K562 (cell line): ENCODE results near the gene GGT5. TPM values are rescaled to one million over a fixed set of nuclear protein-coding genes. Genes with fewer than 3 reads are reported as not detected.
A peak's percentile ranks its signal among the peaks of the same experiment; 100 is the strongest.

Source experiments
- ATAC-seq: fragments of 200-7000 bp; cut with Tn5 transposase; 3 replicates; pipeline ENCODE4 v1.9.1; 2020; ENCODE audit warnings: moderate library complexity
- BruUV-seq: library from RNA; stranded (reverse); fragments of 400-500 nt; replicated peaks from 2 replicates; lab custom pipeline; 2021; lab: Mats Ljungman, UMichigan
- CTCF ChIA-PET: fragments of 300-600 bp; formaldehyde crosslinking; extraction: SDS; loops from one replicate; lab custom pipeline; 2021; ENCODE audit warnings: low intra/inter-chr PET ratio; lab: Yijun Ruan, JAX
- POLR2A ChIA-PET: fragments of 300-600, 350-650 bp; sonication (Branson Sonifier 250); formaldehyde crosslinking; extraction: SDS; loops from one replicate; lab custom pipeline; 2021; ENCODE audit warnings: antibody characterized with exemption, inconsistent platforms; lab: Yijun Ruan, JAX
- DNase-seq, 4 experiments: peaks; one replicate each; pipeline versions ENCODE4 v3.0.0 to v3.0.0-alpha.2; 2011 to 2018; ENCODE audit warnings: low spot score in 3 of 4, mixed read lengths in 3 of 4; ENCODE audit errors: extremely low read depth in 1 of 4
- FAIRE-seq: peaks from 2 replicates; lab custom pipeline; 2011; peaks lifted over from hg19 to GRCh38; lab: Jason Lieb, UNC
- H2AFZ ChIP-seq: 2 replicates; pipeline ENCODE4 v1.6.0; 2011; ENCODE audit warnings: low read depth, low read length, control low read depth, inconsistent platforms
- H3K27ac ChIP-seq: fragments of 200-600 bp; 3 replicates; pipeline ENCODE4 v1.8.0; 2011; ENCODE audit warnings: low read depth, mild to moderate bottlenecking, control low read depth, inconsistent platforms, low read length, moderate library complexity, mixed read lengths; ENCODE audit errors: extremely low read depth
- H3K27me3 ChIP-seq, 2 experiments: fragments of 300-600 bp in 1 of 2; 2 replicates in 1 of 2; 3 replicates in 1 of 2; pipeline versions ENCODE4 v1.6.0 to v1.8.0; 2011; ENCODE audit warnings: inconsistent platforms in 2 of 2, low read length in 2 of 2, mild to moderate bottlenecking in 1 of 2, mixed read lengths in 1 of 2, moderate library complexity in 1 of 2; ENCODE audit not compliant: control insufficient read depth in 2 of 2, insufficient read depth in 2 of 2
- H3K36me3 ChIP-seq: fragments of 300-600 bp; 3 replicates; pipeline ENCODE4 v1.8.0; 2011; ENCODE audit warnings: mild to moderate bottlenecking, low read length, inconsistent platforms; ENCODE audit not compliant: control insufficient read depth, insufficient read depth
- H3K4me1 ChIP-seq, 2 experiments: fragments of 200-600 bp in 1 of 2; replicated peaks in 1 of 2; 2 replicates in 1 of 2; 3 replicates in 1 of 2; pipeline versions ENCODE4 v1.5.1 to v1.8.0; 2011; ENCODE audit warnings: inconsistent platforms in 2 of 2, low read length in 2 of 2, mild to moderate bottlenecking in 1 of 2, mixed read lengths in 1 of 2, moderate library complexity in 1 of 2; ENCODE audit not compliant: control insufficient read depth in 2 of 2, insufficient read depth in 2 of 2
- H3K4me2 ChIP-seq: 2 replicates; pipeline ENCODE4 v1.6.1; 2011; ENCODE audit warnings: low read length, control low read depth, inconsistent platforms, mixed read lengths; ENCODE audit not compliant: insufficient read depth
- H3K4me3 ChIP-seq: fragments of 200-600 bp; sonication (generic), shearing (Covaris generic); 2 replicates; pipeline ENCODE4 v1.5.1; 2016; ENCODE audit warnings: control low read depth, inconsistent platforms
- H3K79me2 ChIP-seq: fragments of 200-600 bp; 3 replicates; pipeline ENCODE4 v1.8.0; 2011; ENCODE audit warnings: low read length, inconsistent platforms; ENCODE audit not compliant: control insufficient read depth, insufficient read depth
- H3K9ac ChIP-seq, 2 experiments: 2 replicates each; pipeline versions ENCODE4 v1.6.0 to v1.6.1; 2011; ENCODE audit warnings: low read depth in 2 of 2, low read length in 2 of 2, control low read depth in 1 of 2, inconsistent platforms in 1 of 2, mild to moderate bottlenecking in 1 of 2, mixed read lengths in 1 of 2; ENCODE audit not compliant: insufficient read depth in 1 of 2
- H3K9me1 ChIP-seq: one replicate; pipeline ENCODE4 v1.6.0; 2011; ENCODE audit warnings: inconsistent platforms, mild to moderate bottlenecking, low read length, moderate library complexity; ENCODE audit not compliant: control insufficient read depth, insufficient read depth
- H3K9me3 ChIP-seq: replicated peaks from 2 replicates; pipeline ENCODE4 v1.5.1; 2011; ENCODE audit warnings: low read depth, low read length, inconsistent platforms; ENCODE audit not compliant: control insufficient read depth, insufficient read depth
- H4K20me1 ChIP-seq: replicated peaks from 2 replicates; pipeline ENCODE4 v1.6.1; 2011; ENCODE audit warnings: low read length, inconsistent platforms, mixed read lengths; ENCODE audit not compliant: control insufficient read depth, insufficient read depth
- CC2D1A ChIP-seq: fragments of 450-650 bp; IDR thresholded peaks from 2 replicates; pipeline ENCODE4 v1.6.1; 2017; ENCODE audit warnings: mild to moderate bottlenecking
- CTCF ChIP-seq, 3 experiments: IDR thresholded peaks in 2 of 3; conservative IDR thresholded peaks in 1 of 3; 2 replicates each; pipeline ENCODE4 v1.5.1; 2011 to 2012; ENCODE audit warnings: low read length in 3 of 3, mild to moderate bottlenecking in 3 of 3, control low read depth in 2 of 3, improper control_type of control experiment in 1 of 3, inconsistent platforms in 1 of 3, low read depth in 1 of 3, mixed read lengths in 1 of 3, moderate library complexity in 1 of 3; ENCODE audit not compliant: insufficient read depth in 2 of 3
- MYNN ChIP-seq, 2 experiments: sonication (generic); formaldehyde crosslinking in 1 of 2; IDR thresholded peaks; 2 replicates each; pipeline versions ENCODE4 v1.5.0 to v1.6.1; 2016 to 2020; ENCODE audit warnings: antibody characterized with exemption in 1 of 2, missing genetic modification reagents in 1 of 2
- RAD21 ChIP-seq, 2 experiments: fragments of 250-450 bp in 1 of 2; fragments of 450-650 bp in 1 of 2; sonication (Bioruptor Pico) in 1 of 2; formaldehyde crosslinking in 1 of 2; IDR thresholded peaks in 1 of 2; conservative IDR thresholded peaks in 1 of 2; 2 replicates each; pipeline versions ENCODE4 v1.4.0 to v1.8.0; 2020 to 2022; ENCODE audit warnings: mild to moderate bottlenecking in 2 of 2, moderate library complexity in 1 of 2
- RB1 ChIP-seq: fragments of 450-650 bp; IDR thresholded peaks from 2 replicates; pipeline ENCODE4 v1.6.1; 2017; ENCODE audit warnings: low read depth, mild to moderate bottlenecking
- SMC3 ChIP-seq: conservative IDR thresholded peaks from 2 replicates; pipeline ENCODE4 v1.6.1; 2011; ENCODE audit warnings: low read depth, low read length, improper control_type of control experiment; ENCODE audit not compliant: insufficient read depth
- STAG1 ChIP-seq: sonication (generic); formaldehyde crosslinking; IDR thresholded peaks from 2 replicates; pipeline ENCODE4 v1.5.0; 2020; ENCODE audit warnings: missing genetic modification reagents, borderline replicate concordance
- WGBS: fragments of 100-300 bp; shearing (Covaris generic); methylation state at CpG from one replicate; pipeline ENCODE4 v1.1.6; 2016; ENCODE audit warnings: low coverage, mixed read lengths; ENCODE audit not compliant: insufficient coverage; ENCODE audit errors: missing lambda C conversion rate; 5-methylcytosine and 5-hydroxymethylcytosine counted together
- in situ Hi-C: fragments of 300-500 bp; cut with MboI; formaldehyde crosslinking; loops from 4 replicates; pipeline ENCODE4 v1.15.0; 2018; ENCODE audit warnings: inconsistent platforms, mixed read lengths
- intact Hi-C: fragments of 100-400 bp; cut with micrococcal nuclease; formaldehyde crosslinking; loops from 2 replicates; pipeline ENCODE4 v1.14.2; 2022
- polyA plus RNA-seq, 8 experiments: library from polyadenylated mRNA; depleted of rRNA in 4 of 8; stranded (reverse) in 5 of 8; unstranded in 3 of 8; fragments of >200 nt; fragmentation: Nextera tagmentation in 2 of 8; fragmentation: Illumina TruSeq in 1 of 8; extraction: Ambion mirVana in 2 of 8; extraction: Trizol in 1 of 8; gene quantifications; 2 replicates each; pipeline versions ENCODE4 v1.2.1 to v1.2.3, GENCODE V29; 2011 to 2014; ENCODE audit warnings: inconsistent platforms in 1 of 8, missing spikeins in 1 of 8
- total RNA-seq, 7 experiments: library from RNA; depleted of rRNA in 6 of 7; stranded (reverse); fragments of >200 nt in 6 of 7; fragmentation: Illumina TruSeq in 2 of 7; extraction: Trizol in 2 of 7; gene quantifications; 2 replicates each; pipeline versions ENCODE4 v1.2.1 to v1.2.3, GENCODE V29; 2011 to 2021; ENCODE audit warnings: low replicate concordance in 1 of 7
- TF ChIP-seq, protein P1 (sequence below), 2 experiments: fragments of 450-650 bp; formaldehyde crosslinking in 1 of 2; IDR thresholded peaks; 2 replicates each; pipeline versions ENCODE4 v1.4.0 to v1.6.1; 2014 to 2020; ENCODE audit warnings: mild to moderate bottlenecking in 2 of 2, borderline replicate concordance in 1 of 2, low read depth in 1 of 2

GGT5 gene
- total and polyA plus RNA-seq, 9 of the 15 experiments (the other 6 are each of a cell fraction or from before 2014, with no cell fraction given): 0.07 to 0.69 (median 0.18) TPM; not detected in 4

DNA sequence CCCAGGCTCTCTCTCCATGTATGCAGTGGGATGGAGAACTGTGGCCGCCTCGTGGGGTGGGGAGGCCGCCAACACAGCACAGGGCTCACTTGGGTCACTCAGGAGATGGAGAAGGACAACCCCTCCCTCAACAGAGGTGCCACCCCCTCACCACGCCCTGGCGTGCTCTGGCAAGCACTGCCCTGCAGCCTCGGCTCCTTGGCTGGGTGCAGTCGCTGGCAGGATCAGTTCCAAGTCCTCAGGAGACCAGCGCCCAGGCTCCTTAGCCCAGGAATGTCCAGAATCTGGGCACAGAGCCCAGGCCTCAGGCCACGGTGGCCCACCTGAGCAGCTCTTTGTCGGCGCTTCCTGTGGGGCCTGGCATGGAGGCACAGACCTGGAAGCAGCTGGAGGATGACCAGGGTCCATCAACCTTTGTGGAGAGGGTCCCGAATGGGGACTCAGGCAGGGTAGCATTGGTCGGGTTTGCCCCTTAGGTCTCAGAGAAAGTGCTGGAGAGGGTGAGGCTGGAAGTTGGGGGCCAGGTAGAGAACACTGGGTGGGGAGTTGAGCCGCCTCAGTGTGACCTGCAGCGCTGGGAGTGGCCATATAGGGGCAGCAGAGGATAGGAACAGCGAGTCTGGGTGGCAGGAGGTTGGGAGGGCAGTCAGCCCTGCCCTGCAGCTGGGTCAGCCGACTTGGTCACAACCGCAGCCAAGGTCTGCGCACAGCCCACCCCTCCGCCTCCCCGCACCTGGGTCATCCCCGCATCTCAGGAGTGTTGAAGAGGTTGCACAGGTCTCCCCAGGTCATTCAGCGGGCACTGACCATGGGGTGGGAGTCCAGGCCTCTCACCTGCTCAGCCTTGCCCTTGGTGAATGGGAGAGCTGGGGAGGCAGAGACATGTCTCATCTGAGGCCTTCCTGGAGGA lies 55.4 kb downstream of the GGT5 start:
- no peak overlapping the region for H3K9ac ChIP-seq
- in situ Hi-C loops (no loop called here), intact Hi-C loops (loop anchor here (2.0 to 10.0 kb wide), 3 partner anchors 57 to 335 kb away; no protein-coding TSS in a partner anchor)
- H3K27ac ChIP-seq: no peak overlapping the region
- peak; percentile 56 to 76 (median 68) for DNase-seq
- H3K36me3 ChIP-seq: no peaks in the 10 kb centered on the region
- CTCF ChIA-PET: interaction anchor here (0.6 to 1.9 kb wide), 3 partner anchors 58 to 569 kb away, joined by 3 to 11 read pairs (median 3); no protein-coding TSS in a partner anchor
- FAIRE-seq: no peak
- peaks cover 0 to 28% of the 10 kb centered on the region in 2 experiments; a peak in 1 of 5 replicates for H3K4me1 ChIP-seq
- POLR2A ChIA-PET: interaction anchor here (0.5 to 1.5 kb wide), 2 partner anchors 9 to 26 kb away, joined by 3 to 6 read pairs; no protein-coding TSS in a partner anchor
- no TSS peak for BruUV-seq
- WGBS: 17% methylated on average over 15 of the region's 23 CpGs
- H3K27me3 ChIP-seq: peaks cover 0 to 16% of the 10 kb centered on the region in 2 experiments; a peak in 2 of 5 replicates
- H3K4me2 ChIP-seq: no peak overlapping the region
- peak; percentile 89 for ATAC-seq
- H4K20me1 ChIP-seq: no peaks in the 10 kb centered on the region
- H3K9me3 ChIP-seq: no peaks in the 10 kb centered on the region
- H3K4me3 ChIP-seq: no peak overlapping the region
- H3K79me2 ChIP-seq: no peaks in the 10 kb centered on the region
- H2AFZ ChIP-seq: no peak overlapping the region
- H3K9me1 ChIP-seq: peaks cover 2% of the 10 kb centered on the region
- TF ChIP-seq RB1 (0 out of 2 replicates have a peak, but pooled peaks have one; percentile 11), RAD21 (CRISPR knock-in tag; conservative IDR thresholded peaks at IDR 0.05 in 1 of 2, IDR thresholded peaks at IDR 0.05 in 1 of 2) (peak; percentile 67 to 84), CC2D1A (0 out of 2 replicates have a peak, but pooled peaks have one; percentile 48), MYNN (IDR thresholded peaks at IDR 0.05) (0 out of 2 replicates have a peak, but pooled peaks have one; percentile 20), MYNN (CRISPR knock-in tag; IDR thresholded peaks at IDR 0.05) (no peak), CTCF (IDR thresholded peaks at IDR 0.05 in 2 of 3, conservative IDR thresholded peaks at IDR 0.05 in 1 of 3; ENCODE audit: insufficient read depth in 2 of 3, low read depth in 1 of 3, low read length in 3 of 3) (peak; percentile 81 to 85 (median 85)), STAG1 (CRISPR knock-in tag) (peak; percentile 76; the same call in 1 of the 2 replicates), SMC3 (peak; percentile 88)
- TF ChIP-seq, protein P1, sequence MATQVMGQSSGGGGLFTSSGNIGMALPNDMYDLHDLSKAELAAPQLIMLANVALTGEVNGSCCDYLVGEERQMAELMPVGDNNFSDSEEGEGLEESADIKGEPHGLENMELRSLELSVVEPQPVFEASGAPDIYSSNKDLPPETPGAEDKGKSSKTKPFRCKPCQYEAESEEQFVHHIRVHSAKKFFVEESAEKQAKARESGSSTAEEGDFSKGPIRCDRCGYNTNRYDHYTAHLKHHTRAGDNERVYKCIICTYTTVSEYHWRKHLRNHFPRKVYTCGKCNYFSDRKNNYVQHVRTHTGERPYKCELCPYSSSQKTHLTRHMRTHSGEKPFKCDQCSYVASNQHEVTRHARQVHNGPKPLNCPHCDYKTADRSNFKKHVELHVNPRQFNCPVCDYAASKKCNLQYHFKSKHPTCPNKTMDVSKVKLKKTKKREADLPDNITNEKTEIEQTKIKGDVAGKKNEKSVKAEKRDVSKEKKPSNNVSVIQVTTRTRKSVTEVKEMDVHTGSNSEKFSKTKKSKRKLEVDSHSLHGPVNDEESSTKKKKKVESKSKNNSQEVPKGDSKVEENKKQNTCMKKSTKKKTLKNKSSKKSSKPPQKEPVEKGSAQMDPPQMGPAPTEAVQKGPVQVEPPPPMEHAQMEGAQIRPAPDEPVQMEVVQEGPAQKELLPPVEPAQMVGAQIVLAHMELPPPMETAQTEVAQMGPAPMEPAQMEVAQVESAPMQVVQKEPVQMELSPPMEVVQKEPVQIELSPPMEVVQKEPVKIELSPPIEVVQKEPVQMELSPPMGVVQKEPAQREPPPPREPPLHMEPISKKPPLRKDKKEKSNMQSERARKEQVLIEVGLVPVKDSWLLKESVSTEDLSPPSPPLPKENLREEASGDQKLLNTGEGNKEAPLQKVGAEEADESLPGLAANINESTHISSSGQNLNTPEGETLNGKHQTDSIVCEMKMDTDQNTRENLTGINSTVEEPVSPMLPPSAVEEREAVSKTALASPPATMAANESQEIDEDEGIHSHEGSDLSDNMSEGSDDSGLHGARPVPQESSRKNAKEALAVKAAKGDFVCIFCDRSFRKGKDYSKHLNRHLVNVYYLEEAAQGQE (IDR thresholded peaks at IDR 0.05; ENCODE audit: borderline replicate concordance): peak; percentile 87
- TF ChIP-seq, protein P1 (CRISPR knock-in tag; IDR thresholded peaks at IDR 0.05; ENCODE audit: low read depth): no peak
